GM23338 (cell line): ENCODE data around the gene ARX. TPM values are rescaled to one million over a fixed set of nuclear protein-coding genes. Genes with fewer than 3 reads are reported as not detected.

Source experiments
- ATAC-seq: fragments of 200-7000 bp; cut with Tn5 transposase; 3 replicates; pipeline ENCODE4 v1.9.1; 2020
- DNase-seq: peaks from one replicate; pipeline ENCODE4 v3.0.0-alpha.2; 2015; ENCODE audit warnings: low spot score
- H2AFZ ChIP-seq: fragments of 200-600 bp; sonication (generic); 2 replicates; pipeline ENCODE4 v1.8.0; 2016; ENCODE audit warnings: antibody characterized with exemption, mild to moderate bottlenecking, moderate library complexity
- H3F3A ChIP-seq: fragments of 200-600 bp; sonication (generic); replicated peaks from 2 replicates; pipeline ENCODE4 v1.8.0; 2017; ENCODE audit warnings: antibody characterized with exemption, mixed run types, low read depth
- H3K27ac ChIP-seq: fragments of 200-600 bp; sonication (generic); 2 replicates; pipeline ENCODE4 v1.6.1; 2016; ENCODE audit warnings: low read depth
- H3K27me3 ChIP-seq: fragments of 200-600 bp; sonication (generic); 2 replicates; pipeline ENCODE4 v1.8.0; 2016; ENCODE audit warnings: mild to moderate bottlenecking, mixed run types, moderate library complexity; ENCODE audit not compliant: insufficient read depth
- H3K36me3 ChIP-seq: fragments of 200-600 bp; sonication (generic); 2 replicates; pipeline ENCODE4 v1.8.0; 2016; ENCODE audit warnings: mild to moderate bottlenecking; ENCODE audit not compliant: insufficient read depth
- H3K4me1 ChIP-seq: fragments of 200-600 bp; sonication (generic); 2 replicates; pipeline ENCODE4 v1.8.0; 2016; ENCODE audit warnings: mild to moderate bottlenecking, moderate library complexity; ENCODE audit not compliant: insufficient read depth
- H3K4me2 ChIP-seq: fragments of 200-600 bp; sonication (generic); 2 replicates; pipeline ENCODE4 v1.7.1; 2017; ENCODE audit warnings: mixed run types
- H3K4me3 ChIP-seq: fragments of 200-600 bp; sonication (generic); 2 replicates; pipeline ENCODE4 v1.6.1; 2016; ENCODE audit warnings: mixed run types
- H3K79me2 ChIP-seq: fragments of 200-600 bp; sonication (generic); replicated peaks from 2 replicates; pipeline ENCODE4 v1.8.0; 2017; ENCODE audit warnings: mild to moderate bottlenecking; ENCODE audit not compliant: insufficient read depth
- H3K9me2 ChIP-seq: fragments of 200-600 bp; sonication (generic); 2 replicates; pipeline ENCODE4 v1.8.0; 2017; ENCODE audit not compliant: insufficient read depth
- H4K20me1 ChIP-seq: fragments of 200-600 bp; sonication (generic); replicated peaks from 2 replicates; pipeline ENCODE4 v1.8.0; 2017; ENCODE audit warnings: mild to moderate bottlenecking; ENCODE audit not compliant: insufficient read depth
- H3K27ac Mint-ChIP-seq: 2 replicates; pipeline ENCODE4 v1.8.0; 2020; ENCODE audit warnings: inconsistent platforms, mild to moderate bottlenecking, moderate library complexity, mixed read lengths
- H3K27me3 Mint-ChIP-seq: 3 replicates; pipeline ENCODE4 v1.8.0; 2022; ENCODE audit warnings: low read depth, mild to moderate bottlenecking, moderate library complexity, mixed read lengths, inconsistent platforms; ENCODE audit not compliant: insufficient read depth, poor library complexity
- H3K36me3 Mint-ChIP-seq: 3 replicates; pipeline ENCODE4 v1.8.0; 2021; ENCODE audit warnings: low read depth, mild to moderate bottlenecking, inconsistent platforms, moderate library complexity, mixed read lengths
- H3K4me1 Mint-ChIP-seq: 3 replicates; pipeline ENCODE4 v1.8.0; 2020; ENCODE audit warnings: mild to moderate bottlenecking, inconsistent platforms, mixed read lengths
- H3K4me3 Mint-ChIP-seq: 3 replicates; pipeline ENCODE4 v1.8.0; 2021; ENCODE audit warnings: moderate library complexity, mild to moderate bottlenecking, inconsistent platforms, mixed read lengths
- H3K9me3 Mint-ChIP-seq: 3 replicates; pipeline ENCODE4 v1.8.0; 2020; ENCODE audit warnings: moderate library complexity, mild to moderate bottlenecking, inconsistent platforms, mixed read lengths
- EZH2 ChIP-seq: fragments of 200-600 bp; sonication (generic); IDR thresholded peaks from one replicate; pipeline ENCODE4 v1.8.0; 2017; ENCODE audit warnings: antibody characterized with exemption, mild to moderate bottlenecking, low read depth; ENCODE audit not compliant: unreplicated experiment
- STAT1 ChIP-seq: IDR thresholded peaks from one replicate; pipeline ENCODE4 v1.6.1; 2016; ENCODE audit warnings: antibody characterized with exemption; ENCODE audit not compliant: unreplicated experiment
- ZNF114 ChIP-seq: fragments of 250-450 bp; sonication (Bioruptor Pico); IDR thresholded peaks from 2 replicates; pipeline ENCODE4 v1.5.0; 2020; ENCODE audit warnings: mild to moderate bottlenecking, moderate library complexity
- ZNF331 ChIP-seq: fragments of 250-450 bp; sonication (Bioruptor Pico); IDR thresholded peaks from 2 replicates; pipeline ENCODE4 v1.5.0; 2020; ENCODE audit warnings: low read depth, mild to moderate bottlenecking, moderate library complexity
- polyA plus RNA-seq: library from polyadenylated mRNA; unstranded; fragments of >200 nt; fragmentation: Nextera tagmentation; extraction: Ambion mirVana; gene quantifications from 2 replicates; pipeline ENCODE4 v1.2.1, GENCODE V29; 2016
- total RNA-seq: library from RNA; depleted of rRNA; stranded (reverse); fragments of >200 nt; shearing (Covaris generic); gene quantifications from 2 replicates; pipeline ENCODE4 v1.2.3, GENCODE V29; 2014

ARX gene
- total and polyA plus RNA-seq, 2 experiments from 2014 or later: 0.13 TPM; not detected in 1

DNA sequence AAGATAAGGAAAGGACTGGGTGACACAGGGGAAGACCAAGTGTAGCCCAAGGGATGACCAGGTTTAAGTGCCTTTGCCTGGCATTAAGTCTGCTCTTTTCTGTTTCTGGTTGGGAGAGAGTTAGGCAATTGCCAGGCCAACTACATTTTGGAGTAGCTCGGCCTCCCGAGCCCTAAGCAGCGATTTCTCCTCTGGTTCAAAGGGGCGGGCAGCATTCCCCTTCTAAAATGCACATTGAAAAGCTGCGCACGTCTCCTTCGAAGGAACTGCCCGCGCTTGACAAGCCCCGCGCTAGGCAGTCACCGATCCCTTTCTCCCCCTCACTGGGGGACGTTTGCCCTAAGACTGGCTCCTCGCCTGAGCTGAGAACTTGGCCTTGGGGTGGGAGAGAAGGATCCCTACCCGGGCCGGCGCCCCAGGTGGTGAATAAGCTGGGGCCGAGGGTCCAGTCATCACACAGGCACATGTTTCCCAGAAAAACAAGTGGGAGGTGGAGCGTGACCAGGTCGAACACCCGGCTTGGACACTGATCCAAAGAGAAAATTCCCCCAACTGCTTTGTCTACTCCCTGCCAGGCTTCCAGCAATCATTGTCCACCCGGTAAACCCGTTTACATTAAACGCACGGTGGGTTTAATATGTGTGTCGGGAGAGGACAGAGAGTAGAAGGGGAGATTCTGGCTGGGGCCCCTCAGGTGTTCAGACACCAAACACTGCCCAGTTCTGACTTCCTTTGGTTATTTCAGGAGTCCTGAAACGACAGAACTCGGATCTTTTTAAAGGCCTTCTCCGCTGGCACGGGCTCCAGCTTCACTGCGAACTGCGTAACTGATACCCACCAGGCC, 4.0 kb downstream of the ARX start:
- Histone ChIP-seq H3K27ac (no peak overlapping the region), H3K4me2 (peak overlapping the region; percentile 65)
- peak overlapping the region; percentile 58; the same call in 1 of the 3 replicates for H3K4me3 Mint-ChIP-seq

GRCh38 chrX:25010784-25011588, 4.8 kb downstream of the ARX start:
- Histone ChIP-seq H3K4me1 (peaks cover 46% of the 10 kb centered on the region; the same call in 1 of the 2 replicates), H2AFZ (no peak overlapping the region), H3K36me3 (no peaks in the 10 kb centered on the region), H3K79me2 (no peaks in the 10 kb centered on the region), H3K27ac (no peak overlapping the region), H3K4me3 (peak overlapping the region; percentile 38), H4K20me1 (no peaks in the 10 kb centered on the region), H3K9me2 (no peaks in the 10 kb centered on the region), H3K4me2 (peak overlapping the region; percentile 65), H3F3A (0 out of 2 replicates have a peak, but pooled peaks cover 5% of the 10 kb centered on the region), H3K27me3 (peaks cover 98% of the 10 kb centered on the region)
- Mint-ChIP-seq H3K27ac (no peak overlapping the region), H3K4me1 (peaks cover 10% of the 10 kb centered on the region), H3K36me3 (no peaks in the 10 kb centered on the region), H3K4me3 (peak overlapping the region; percentile 34), H3K27me3 (peaks cover 92% of the 10 kb centered on the region), H3K9me3 (0 out of 3 replicates have a peak, but pooled peaks cover 3% of the 10 kb centered on the region)
- DNase-seq: no peak
- no peak for ATAC-seq
- TF ChIP-seq EZH2 (peak; percentile 57), ZNF114 (CRISPR knock-in tag) (no peak), STAT1 (no peak)

More for the DNA sequence above, 4.0 kb downstream of the ARX start:
- DNase-seq (no peak), ATAC-seq (no peak)
- no peak for TF ChIP-seq ZNF331 (CRISPR knock-in tag)
- peak; percentile 69 for TF ChIP-seq EZH2
- peaks cover 98% of the 10 kb centered on the region for H3K27me3 ChIP-seq
- peaks cover 92% of the 10 kb centered on the region for H3K27me3 Mint-ChIP-seq
- peak overlapping the region; percentile 38 for H3K4me3 ChIP-seq
- peaks cover 11% of the 10 kb centered on the region for H3K4me1 Mint-ChIP-seq
- no peak overlapping the region for H2AFZ ChIP-seq
- H3K27ac Mint-ChIP-seq: no peak overlapping the region
- no peaks in the 10 kb centered on the region for H3K36me3 Mint-ChIP-seq
- no peaks in the 10 kb centered on the region for H3K79me2 ChIP-seq
- 0 out of 3 replicates have a peak, but pooled peaks cover 3% of the 10 kb centered on the region for H3K9me3 Mint-ChIP-seq
- 0 out of 2 replicates have a peak, but pooled peaks cover 5% of the 10 kb centered on the region for H3F3A ChIP-seq
- no peaks in the 10 kb centered on the region for H3K9me2 ChIP-seq
- no peaks in the 10 kb centered on the region for H3K36me3 ChIP-seq
- H3K4me1 ChIP-seq: peaks cover 43% of the 10 kb centered on the region; the same call in 1 of the 2 replicates
- H4K20me1 ChIP-seq: no peaks in the 10 kb centered on the region

- Mint-ChIP-seq H3K4me3 (no peak overlapping the region), H3K27me3 (peaks cover 90% of the 10 kb centered on the region), H3K36me3 (no peaks in the 10 kb centered on the region), H3K9me3 (0 out of 3 replicates have a peak, but pooled peaks cover 3% of the 10 kb centered on the region), H3K4me1 (peaks cover 12% of the 10 kb centered on the region), H3K27ac (no peak overlapping the region)
- peaks cover 98% of the 10 kb centered on the region for H3K27me3 ChIP-seq
- no peak for TF ChIP-seq ZNF114 (CRISPR knock-in tag)
- peak; percentile 68 for TF ChIP-seq EZH2
- H3F3A ChIP-seq: 0 out of 2 replicates have a peak, but pooled peaks cover 5% of the 10 kb centered on the region
- no peak overlapping the region for H3K27ac ChIP-seq
- peak overlapping the region; percentile 55 for H3K4me2 ChIP-seq
- H3K9me2 ChIP-seq: no peaks in the 10 kb centered on the region
- ATAC-seq (no peak), DNase-seq (no peak)
- no peak overlapping the region for H3K4me3 ChIP-seq
- peaks cover 44% of the 10 kb centered on the region; the same call in 1 of the 2 replicates for H3K4me1 ChIP-seq
- H3K36me3 ChIP-seq: no peaks in the 10 kb centered on the region
- H2AFZ ChIP-seq: no peak overlapping the region
- no peaks in the 10 kb centered on the region for H4K20me1 ChIP-seq
- H3K79me2 ChIP-seq: no peaks in the 10 kb centered on the region
These were observed 6.4 kb downstream of the ARX start for GRCh38 chrX:25009407-25009806.
